Ovary (tissue), 9 donors: ENCODE data around the gene PASD1. TPM values are rescaled to one million over a fixed set of nuclear protein-coding genes. Genes with fewer than 3 reads are reported as not detected.

ENCODE experiments used
- DNase-seq, 5 donors: peaks; one replicate each; pipeline ENCODE4 v3.0.0-alpha.2; 2019 to 2020
- H3K27ac ChIP-seq, 2 donors: fragments of 200-600 bp; one replicate each; pipeline versions ENCODE4 v1.5.1 to v1.8.0; 2019 to 2022
- H3K27me3 ChIP-seq: fragments of 200-600 bp; one replicate; pipeline ENCODE4 v1.8.0; 2022
- H3K36me3 ChIP-seq: fragments of 200-600 bp; sonication (generic); one replicate; pipeline ENCODE4 v1.5.1; 2019
- H3K4me1 ChIP-seq: one replicate; pipeline ENCODE4 v1.8.1; 2013; ENCODE audit warnings: mild to moderate bottlenecking, moderate library complexity; ENCODE audit not compliant: insufficient read depth
- H3K4me3 ChIP-seq: fragments of 200-600 bp; sonication (generic); one replicate; pipeline ENCODE4 v1.5.1; 2017
- H3K9me3 ChIP-seq, 2 donors: fragments of 200-600 bp in 1 of 2; sonication (generic) in 1 of 2; one replicate each; pipeline versions ENCODE4 v1.5.1 to v1.8.1; 2013 to 2019; ENCODE audit warnings: mild to moderate bottlenecking in 1 of 2, moderate library complexity in 1 of 2
- CTCF ChIP-seq, 3 donors: fragments of 450-650 bp in 2 of 3; fragments of 200-600 bp in 1 of 3; IDR thresholded peaks; one replicate each; pipeline versions ENCODE4 v1.5.1 to v1.8.0; 2016 to 2022; ENCODE audit warnings: antibody characterized with exemption in 3 of 3, mild to moderate bottlenecking in 1 of 3
- EP300 ChIP-seq: sonication (generic); formaldehyde crosslinking; IDR thresholded peaks from one replicate; pipeline ENCODE4 v1.6.1; 2017; ENCODE audit warnings: antibody characterized with exemption
- POLR2A ChIP-seq: fragments of 450-650 bp; IDR thresholded peaks from one replicate; pipeline ENCODE4 v1.6.1; 2017; ENCODE audit warnings: antibody characterized with exemption, mild to moderate bottlenecking, moderate library complexity
- WGBS, 3 donors: extraction: QIAGEN DNeasy Blood & Tissue Kit in 1 of 3; methylation state at CpG; one replicate each; pipeline versions ENCODE4 v1.1.5 to v1.1.7; 2013 to 2017; 5-methylcytosine and 5-hydroxymethylcytosine counted together
- intact Hi-C, 4 donors: fragments of 100-400 bp; cut with DNase I; formaldehyde crosslinking; loops; one replicate each; pipeline versions ENCODE4 v1.11.0 to v1.15.1; 2022 to 2023
- polyA plus RNA-seq, 2 donors: library from polyadenylated mRNA; stranded (reverse); fragments of 200-250 nt in 1 of 2; fragments of 350-450 nt in 1 of 2; fragmentation: Illumina TruSeq in 1 of 2; extraction: RNeasy Lipid Tissue Mini Kit (QIAGEN cat#74804) in 1 of 2; gene quantifications; one replicate each; pipeline ENCODE4 v1.2.3, GENCODE V29; 2013 to 2014
- total RNA-seq, 7 donors: library from RNA; depleted of rRNA in 2 of 7; stranded (reverse); fragments of >200 nt in 2 of 7; fragmentation: NEBNext Ultra II Directional in 3 of 7; extraction: Animal tissue kit (Norgen Biotek cat#: 25700) in 3 of 7; gene quantifications; one replicate each; pipeline versions ENCODE4 v1.1.0 to v1.2.4, GENCODE V29; 2016 to 2023
- donor health status: DM: no; HTN: no; CAD: no; lungs with moderate emphysema.
- donor health status: DM: no; HTN: no; CAD: no.
- donor health status: Bipolar disorder and iron deficiency.
- donor health status: DM: yes; HTN: yes; CAD: no.
- donor health status: DM: no; HTN: no; CAD: no.
- donor health status: DM: yes; HTN: yes; CAD: no.

Gene PASD1
- total and polyA plus RNA-seq, 9 donors: 0.02 TPM; not detected in 8

DNA sequence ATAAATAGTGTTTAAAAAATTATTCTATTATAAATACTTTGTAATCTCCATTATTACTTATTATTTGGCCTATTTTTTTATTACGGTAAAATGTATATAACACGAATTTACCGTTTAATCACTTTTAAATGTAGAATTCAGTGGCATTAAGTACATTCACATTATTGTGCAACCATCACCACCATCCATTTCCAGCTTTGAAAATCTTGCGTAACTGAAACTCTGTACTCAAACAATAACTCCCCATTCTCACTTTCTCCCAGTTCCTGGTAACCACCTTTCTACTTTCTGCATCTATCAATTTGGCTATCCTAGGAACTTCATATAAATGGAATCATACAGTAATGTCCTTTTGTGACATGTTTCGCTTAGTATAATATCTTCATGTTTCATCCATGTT, 45.7 kb downstream of the PASD1 start:
- H3K9me3 ChIP-seq: no peaks in the 10 kb centered on the region
- no peaks in the 10 kb centered on the region for H3K27me3 ChIP-seq
- DNase-seq: no peak
- intact Hi-C loops: no loop called here
- no peak overlapping the region for H3K4me3 ChIP-seq
- H3K36me3 ChIP-seq: no peaks in the 10 kb centered on the region
- TF ChIP-seq POLR2A (no peak), CTCF (IDR thresholded peaks at IDR 0.05) (no peak), EP300 (no peak)
- H3K4me1 ChIP-seq: no peaks in the 10 kb centered on the region
- 72 to 84% (median 77%) methylated on average over 5 of the region's 5 CpGs for WGBS, 3 donors
- H3K27ac ChIP-seq: no peak overlapping the region

- Histone ChIP-seq H3K4me1 (no peaks in the 10 kb centered on the region), H3K4me3 (no peak overlapping the region), H3K36me3 (no peaks in the 10 kb centered on the region), H3K27me3 (no peaks in the 10 kb centered on the region), H3K9me3 (no peaks in the 10 kb centered on the region), H3K27ac (no peak overlapping the region)
- TF ChIP-seq EP300: no peak
- no peak for TF ChIP-seq POLR2A
- no peak for TF ChIP-seq CTCF (IDR thresholded peaks at IDR 0.05)
- no peak for DNase-seq
- intact Hi-C loops: no loop called here
- WGBS, 3 donors: 51 to 59% (median 54%) methylated on average over 3 of the region's 3 CpGs
Measured at GRCh38 chrX:151621422-151621821, 57.9 kb downstream of the PASD1 start.

DNA sequence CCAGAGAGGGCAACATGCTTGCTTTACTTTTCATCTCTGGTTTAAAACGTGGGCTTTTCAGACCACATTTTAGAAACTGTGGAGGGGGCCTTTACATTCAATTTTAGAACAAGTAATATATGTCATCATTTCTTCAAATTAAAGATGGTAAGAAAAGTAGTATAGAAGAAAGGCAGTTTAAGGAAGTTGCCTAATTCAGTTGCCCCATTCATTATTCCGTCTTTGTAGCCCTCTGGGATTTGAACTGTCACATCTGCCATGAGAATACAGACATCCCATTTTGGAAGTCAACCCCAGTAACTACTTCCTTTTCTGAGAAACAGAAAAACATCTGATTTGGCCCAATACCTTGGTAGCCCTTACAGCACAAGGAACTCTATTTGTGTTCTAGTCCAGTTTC, 61.2 kb downstream of the PASD1 start:
- no peak for DNase-seq
- 30 to 41% (median 33%) methylated on average over 2 of the region's 2 CpGs for WGBS, 3 donors
- Histone ChIP-seq H3K27ac (no peak overlapping the region), H3K4me3 (no peak overlapping the region), H3K9me3 (no peaks in the 10 kb centered on the region), H3K4me1 (no peaks in the 10 kb centered on the region), H3K36me3 (no peaks in the 10 kb centered on the region), H3K27me3 (no peaks in the 10 kb centered on the region)
- TF ChIP-seq CTCF (IDR thresholded peaks at IDR 0.05) (no peak), POLR2A (no peak), EP300 (no peak)
- intact Hi-C loops: no loop called here

GRCh38 chrX:151631822-151632221, 68.3 kb downstream of the PASD1 start:
- H3K27me3 ChIP-seq: no peaks in the 10 kb centered on the region
- 52 to 67% (median 59%) methylated on average over 2 of the region's 2 CpGs for WGBS, 3 donors
- H3K36me3 ChIP-seq: no peaks in the 10 kb centered on the region
- TF ChIP-seq POLR2A (no peak), EP300 (no peak), CTCF (IDR thresholded peaks at IDR 0.05) (no peak)
- no peak for DNase-seq
- H3K9me3 ChIP-seq: no peaks in the 10 kb centered on the region
- H3K27ac ChIP-seq: no peak overlapping the region
- intact Hi-C loops: no loop called here
- no peaks in the 10 kb centered on the region for H3K4me1 ChIP-seq
- no peak overlapping the region for H3K4me3 ChIP-seq

DNA sequence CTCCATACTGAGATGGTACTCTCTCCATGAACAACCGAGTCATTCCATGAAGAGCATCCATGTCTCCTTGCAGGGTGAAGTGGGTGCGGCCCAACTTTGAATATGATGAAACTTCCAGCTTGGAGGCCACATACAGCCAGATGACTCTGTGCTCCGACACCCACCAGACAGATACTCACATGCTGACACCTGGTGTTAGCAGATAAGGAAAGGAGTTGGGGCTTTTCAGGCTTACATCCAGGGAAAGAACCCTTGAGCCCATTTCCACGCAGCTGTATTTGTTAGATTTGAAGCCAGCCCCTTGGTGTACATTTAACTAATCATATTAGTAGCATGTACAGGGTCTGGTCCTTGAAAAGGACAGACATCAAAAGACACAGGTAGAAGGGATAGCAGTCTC, 69.7 kb downstream of the PASD1 start:
- no peaks in the 10 kb centered on the region for H3K36me3 ChIP-seq
- no peak for DNase-seq
- no peak for TF ChIP-seq CTCF (IDR thresholded peaks at IDR 0.05)
- TF ChIP-seq EP300: no peak
- no peak for TF ChIP-seq POLR2A
- H3K4me1 ChIP-seq: no peaks in the 10 kb centered on the region
- no peak overlapping the region for H3K27ac ChIP-seq
- H3K4me3 ChIP-seq: no peak overlapping the region
- 53 to 71% (median 60%) methylated on average over 4 of the region's 4 CpGs for WGBS, 3 donors
- intact Hi-C loops: no loop called here
- no peaks in the 10 kb centered on the region for H3K9me3 ChIP-seq
- no peaks in the 10 kb centered on the region for H3K27me3 ChIP-seq
